H1 (cell line): ENCODE measurements around the gene BMP2. TPM values are rescaled to one million over a fixed set of nuclear protein-coding genes. Genes with fewer than 3 reads are reported as not detected.
A peak's percentile ranks its signal among the peaks of the same experiment; 100 is the strongest.

Experiments
- CBX5 ChIP-seq: fragments of 300-800, 300-1000 bp; sonication (generic); IDR thresholded peaks from 2 replicates; pipeline ENCODE4 v1.7.1; 2016; ENCODE audit warnings: antibody characterized with exemption, low read length, low read depth
- CHD2 ChIP-seq: IDR thresholded peaks from 2 replicates; pipeline ENCODE4 v1.6.1; 2012; ENCODE audit warnings: low read length, improper control_type of control experiment
- FOSL1 ChIP-seq: IDR thresholded peaks from 2 replicates; pipeline ENCODE4 v1.6.1; 2011; ENCODE audit warnings: mild to moderate bottlenecking, low read depth, low read length, moderate library complexity; ENCODE audit not compliant: insufficient read depth
- PHF8 ChIP-seq: fragments of 200-600 bp; sonication (generic); conservative IDR thresholded peaks from 2 replicates; pipeline ENCODE4 v1.7.1; 2012; ENCODE audit warnings: low read depth, mild to moderate bottlenecking, inconsistent platforms, low read length, moderate library complexity
- RAD21 ChIP-seq, 2 experiments: IDR thresholded peaks in 1 of 2; conservative IDR thresholded peaks in 1 of 2; 2 replicates each; pipeline ENCODE4 v1.6.1; 2011; ENCODE audit warnings: low read depth in 2 of 2, low read length in 2 of 2, improper control_type of control experiment in 1 of 2, inconsistent platforms in 1 of 2, mild to moderate bottlenecking in 1 of 2, moderate library complexity in 1 of 2
- RXRA ChIP-seq: IDR thresholded peaks from 2 replicates; pipeline ENCODE4 v1.6.1; 2011; ENCODE audit warnings: low read depth, mild to moderate bottlenecking, low read length, moderate library complexity; ENCODE audit not compliant: insufficient read depth
- SIRT6 ChIP-seq: IDR thresholded peaks from one replicate; pipeline ENCODE4 v1.7.1; 2012; ENCODE audit warnings: low read length, inconsistent platforms
- polyA plus RNA-seq, 7 experiments: library from polyadenylated mRNA; depleted of rRNA in 3 of 7; stranded (reverse) in 5 of 7; unstranded in 2 of 7; fragments of >200 nt in 5 of 7; fragments of 200-250 nt in 2 of 7; gene quantifications; 1 replicate in 5 of 7; 2 replicates in 1 of 7; 4 replicates in 1 of 7; pipeline versions ENCODE4 v1.2.1 to v1.2.3, GENCODE V29; 2011 to 2013; ENCODE audit warnings: missing spikeins in 2 of 7, mixed read lengths in 2 of 7
- total RNA-seq: library from RNA; stranded (reverse); fragmentation: NEBNext Ultra II Directional; extraction: Animal tissue kit (Norgen Biotek cat#: 25700); gene quantifications from 2 replicates; pipeline ENCODE4 v1.2.1, GENCODE V29; 2021

BMP2 gene
- total and polyA plus RNA-seq, 2 of the 8 experiments (the other 6 are each of a cell fraction or from before 2014, with no cell fraction given): 1.8 to 3.6 TPM

DNA sequence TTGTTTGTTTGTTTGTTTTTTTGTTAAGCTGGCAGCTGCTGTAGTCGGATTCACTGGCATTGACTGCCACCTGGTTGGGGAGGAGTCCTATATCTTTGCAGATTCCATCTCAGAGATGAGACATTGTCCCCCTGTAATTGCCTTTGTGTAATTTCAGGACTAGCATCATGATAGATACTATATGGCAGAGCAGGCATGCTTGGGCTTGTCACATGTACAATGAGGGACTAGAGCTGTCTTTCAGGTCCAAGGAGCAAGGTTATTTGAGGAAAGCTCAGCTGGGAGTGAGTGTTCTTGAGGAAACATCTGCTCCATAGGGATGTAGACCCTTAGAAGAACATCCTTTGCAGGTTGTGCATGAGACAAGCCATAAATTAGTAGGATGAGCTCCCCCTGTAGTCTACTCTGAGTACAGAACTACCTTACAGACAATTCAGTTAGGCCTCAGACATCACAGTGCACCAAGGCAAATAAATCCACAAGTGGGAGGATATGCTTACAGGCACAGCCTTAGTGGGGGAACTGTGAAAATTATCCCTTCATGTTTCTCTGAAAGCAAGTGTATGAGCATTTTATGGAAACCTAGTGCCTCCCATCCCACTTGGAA lies 62.1 kb downstream of the BMP2 start (continued):
- TF ChIP-seq RAD21 (IDR thresholded peaks at IDR 0.05 in 1 of 2, conservative IDR thresholded peaks at IDR 0.05 in 1 of 2; ENCODE audit: low read depth in 2 of 2, low read length in 2 of 2) (peak in 1 of 2 experiments; percentile 40; a peak in 1 of 4 replicates), PHF8 (no peak), FOSL1 (no peak), SIRT6 (no peak), RXRA (no peak), CBX5 (no peak), CHD2 (no peak)
- TF ChIP-seq, all 59 proteins: peak for 2
